HG03135 (cell line): ENCODE data around the gene FRK.
"Not testable (repeated sequence)": the region's sequence is repeated elsewhere in the genome, so short reads cannot be mapped to it uniquely, and the experiment has no call there.

Experiments
- ATAC-seq: cut with Tn5 transposase; IDR thresholded peaks from one replicate; pipeline ENCODE4 v1.9.1; 2021; ENCODE audit warnings: mild to moderate bottlenecking, moderate library complexity; ENCODE audit not compliant: unreplicated experiment

FRK gene

GRCh38 chr6:115954740-115955139 lies 106.0 kb downstream of the FRK start:
- no peak for ATAC-seq

- no peak for ATAC-seq
Measured at GRCh38 chr6:115948751-115949150, 111.9 kb downstream of the FRK start.

GRCh38 chr6:115947966-115948541 lies 112.6 kb downstream of the FRK start:
- ATAC-seq = no peak

- ATAC-seq = no peak
Measured at GRCh38 chr6:115945812-115946211, 114.9 kb downstream of the FRK start.

- no peak for ATAC-seq
Measured at GRCh38 chr6:115945306-115945705, 115.4 kb downstream of the FRK start.

GRCh38 chr6:115944829-115945228 lies 115.9 kb downstream of the FRK start:
- ATAC-seq = not testable (repeated sequence)

GRCh38 chr6:115937502-115937901 lies 123.2 kb downstream of the FRK start:
- not testable (repeated sequence) for ATAC-seq

GRCh38 chr6:115935361-115935760 lies 125.3 kb downstream of the FRK start:
- no peak for ATAC-seq

GRCh38 chr6:115934829-115935228 lies 125.9 kb downstream of the FRK start:
- no peak for ATAC-seq

- ATAC-seq = no peak
Measured at GRCh38 chr6:115934145-115934544, 126.5 kb downstream of the FRK start.

GRCh38 chr6:115932481-115932880 lies 128.2 kb downstream of the FRK start:
- no peak for ATAC-seq

GRCh38 chr6:115928000-115928399 lies 132.7 kb downstream of the FRK start:
- ATAC-seq = not testable (repeated sequence)

GRCh38 chr6:115922971-115923370 lies 137.7 kb downstream of the FRK start:
- ATAC-seq = no peak

GRCh38 chr6:115914098-115914497 lies 146.6 kb downstream of the FRK start:
- no peak for ATAC-seq

- no peak for ATAC-seq
Measured at GRCh38 chr6:115909923-115910546, 150.7 kb downstream of the FRK start.

GRCh38 chr6:115908906-115909559 lies 151.7 kb downstream of the FRK start:
- ATAC-seq = no peak

GRCh38 chr6:115905471-115905870 lies 155.2 kb downstream of the FRK start:
- no peak for ATAC-seq

- no peak for ATAC-seq
Measured at GRCh38 chr6:115902436-115902835, 158.3 kb downstream of the FRK start.

- ATAC-seq = no peak
Measured at GRCh38 chr6:115901896-115902295, 158.8 kb downstream of the FRK start.

GRCh38 chr6:115899730-115900282 lies 160.9 kb downstream of the FRK start:
- ATAC-seq = no peak

- no peak for ATAC-seq
Measured at GRCh38 chr6:115898246-115898645, 162.4 kb downstream of the FRK start.

GRCh38 chr6:115896538-115897129 lies 164.1 kb downstream of the FRK start:
- ATAC-seq = no peak
